Stimulated activated naive CD4-positive, alpha-beta T cell (primary cell): ENCODE results near the gene PIP5K1B.
"Not testable (repeated sequence)": the region's sequence is repeated elsewhere in the genome, so short reads cannot be mapped to it uniquely, and the experiment has no call there.

ENCODE experiments used
- DNase-seq, 6 experiments: peaks; one replicate each; lab custom pipeline; 2025; lab: John Stamatoyannopoulos, UW

The PIP5K1B gene

GRCh38 chr9:68986949-68987348 lies 281.9 kb downstream of the PIP5K1B start:
- not testable (repeated sequence) for DNase-seq

- DNase-seq, result no peak
Observed at GRCh38 chr9:68991457-68991856, 286.4 kb downstream of the PIP5K1B start.

- DNase-seq, result no peak
Observed at GRCh38 chr9:68995776-68996175, 290.7 kb downstream of the PIP5K1B start.

- DNase-seq, result peak in 2 of 6 experiments; percentile 22 to 25
Observed at GRCh38 chr9:68996462-68996861, 291.4 kb downstream of the PIP5K1B start.

- DNase-seq, result no peak
Observed at GRCh38 chr9:68997666-68998065, 292.6 kb downstream of the PIP5K1B start.

GRCh38 chr9:68998385-68998784 lies 293.3 kb downstream of the PIP5K1B start:
- no peak for DNase-seq

GRCh38 chr9:68998812-68999211 lies 293.8 kb downstream of the PIP5K1B start:
- no peak for DNase-seq

GRCh38 chr9:68999393-69000105 lies 294.5 kb downstream of the PIP5K1B start:
- DNase-seq, result peak; percentile 6 to 79 (median 56)

GRCh38 chr9:69001921-69002320 lies 296.9 kb downstream of the PIP5K1B start:
- DNase-seq, result no peak

- no peak for DNase-seq
Observed at GRCh38 chr9:69003051-69003450, 298.0 kb downstream of the PIP5K1B start.

GRCh38 chr9:69004836-69005235 lies 299.8 kb downstream of the PIP5K1B start:
- DNase-seq, result no peak

- DNase-seq, result no peak
Observed at GRCh38 chr9:69009708-69010107, 304.7 kb downstream of the PIP5K1B start.

- DNase-seq, result no peak
Observed at GRCh38 chr9:69012696-69013381, 307.8 kb downstream of the PIP5K1B start.

GRCh38 chr9:69013382-69013727 lies 308.3 kb downstream of the PIP5K1B start:
- DNase-seq, result no peak

- no peak for DNase-seq
Observed at GRCh38 chr9:69014013-69014412, 309.0 kb downstream of the PIP5K1B start, which contains the start of gene PRKACG. Gene PRKACG (minus strand): TSS chr9:69014113. CDS start chr9:69014092, 21 bp downstream.

- no peak for DNase-seq
Observed at GRCh38 chr9:69016191-69017096, 311.4 kb downstream of the PIP5K1B start.

- no peak for DNase-seq
Observed at GRCh38 chr9:69018737-69019136, 313.7 kb downstream of the PIP5K1B start.

GRCh38 chr9:69019808-69020207 lies 314.8 kb downstream of the PIP5K1B start:
- peak in 4 of 6 experiments; percentile 28 to 66 (median 64) for DNase-seq

- DNase-seq, result no peak
Observed at GRCh38 chr9:69020301-69021145, 315.5 kb downstream of the PIP5K1B start.

GRCh38 chr9:69023650-69024049 lies 318.6 kb downstream of the PIP5K1B start:
- no peak for DNase-seq

- DNase-seq, result peak in 5 of 6 experiments; percentile 4 to 76 (median 16)
Observed at GRCh38 chr9:69027355-69028097, 322.5 kb downstream of the PIP5K1B start.
